OCI-LY3 (cell line): ENCODE measurements around the gene AMBRA1.

Experiments used
- EZH2phosphoT487 ChIP-seq: fragments of 200-600 bp; shearing (Covaris generic); IDR thresholded peaks from 2 replicates; pipeline ENCODE4 v1.6.1; 2018; ENCODE audit warnings: antibody characterized with exemption, mixed run types, low read depth
- TF ChIP-seq, protein P1 (sequence below): fragments of 200-600, 300-600 bp; sonication (generic); IDR thresholded peaks from 2 replicates; pipeline ENCODE4 v1.5.1; 2014; ENCODE audit warnings: antibody characterized with exemption, low read length, low read depth

DNA sequence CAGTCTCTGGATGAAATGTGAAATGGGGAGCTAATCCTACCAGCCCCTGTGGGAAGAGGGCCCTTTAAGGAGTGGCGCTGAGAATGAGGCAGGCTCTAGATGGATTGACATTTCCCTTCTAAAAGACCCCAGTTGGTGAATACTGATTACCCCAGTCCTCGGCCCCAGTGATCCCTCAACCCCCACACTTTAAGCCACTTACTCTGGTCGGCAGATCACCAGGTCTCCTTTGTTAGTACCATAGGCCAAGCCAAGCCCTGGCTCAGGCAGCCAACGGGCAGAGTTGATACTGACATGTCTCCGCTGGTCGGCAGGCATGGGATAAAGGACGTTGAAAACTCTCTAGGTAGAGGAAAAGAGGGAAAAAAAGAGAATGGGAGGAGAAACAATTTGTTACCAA, 176.1 kb downstream of the AMBRA1 start:
- TF ChIP-seq, protein P1, sequence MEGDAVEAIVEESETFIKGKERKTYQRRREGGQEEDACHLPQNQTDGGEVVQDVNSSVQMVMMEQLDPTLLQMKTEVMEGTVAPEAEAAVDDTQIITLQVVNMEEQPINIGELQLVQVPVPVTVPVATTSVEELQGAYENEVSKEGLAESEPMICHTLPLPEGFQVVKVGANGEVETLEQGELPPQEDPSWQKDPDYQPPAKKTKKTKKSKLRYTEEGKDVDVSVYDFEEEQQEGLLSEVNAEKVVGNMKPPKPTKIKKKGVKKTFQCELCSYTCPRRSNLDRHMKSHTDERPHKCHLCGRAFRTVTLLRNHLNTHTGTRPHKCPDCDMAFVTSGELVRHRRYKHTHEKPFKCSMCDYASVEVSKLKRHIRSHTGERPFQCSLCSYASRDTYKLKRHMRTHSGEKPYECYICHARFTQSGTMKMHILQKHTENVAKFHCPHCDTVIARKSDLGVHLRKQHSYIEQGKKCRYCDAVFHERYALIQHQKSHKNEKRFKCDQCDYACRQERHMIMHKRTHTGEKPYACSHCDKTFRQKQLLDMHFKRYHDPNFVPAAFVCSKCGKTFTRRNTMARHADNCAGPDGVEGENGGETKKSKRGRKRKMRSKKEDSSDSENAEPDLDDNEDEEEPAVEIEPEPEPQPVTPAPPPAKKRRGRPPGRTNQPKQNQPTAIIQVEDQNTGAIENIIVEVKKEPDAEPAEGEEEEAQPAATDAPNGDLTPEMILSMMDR, result no peak
- TF ChIP-seq EZH2phosphoT487, result no peak
